GM06990 (cell line): Measurements from ENCODE around the gene FILIP1.
A peak's percentile ranks its signal among the peaks of the same experiment; 100 is the strongest.

Source experiments
- DNase-seq: peaks from one replicate; pipeline ENCODE4 v3.0.0-alpha.2; 2011; ENCODE audit not compliant: insufficient read length; ENCODE audit errors: extremely low read depth
- H3K27me3 ChIP-seq: replicated peaks from 2 replicates; pipeline ENCODE4 v1.6.0; 2011; ENCODE audit warnings: low read length; ENCODE audit not compliant: control insufficient read depth, insufficient read depth
- H3K36me3 ChIP-seq: 2 replicates; pipeline ENCODE4 v1.5.1; 2011; ENCODE audit warnings: low read length; ENCODE audit not compliant: control insufficient read depth, insufficient read depth
- H3K4me3 ChIP-seq: replicated peaks from 2 replicates; pipeline ENCODE4 v1.5.1; 2011; ENCODE audit warnings: low read depth, mild to moderate bottlenecking, control low read depth, low read length
- CTCF ChIP-seq: IDR thresholded peaks from 2 replicates; pipeline ENCODE4 v1.5.1; 2011; ENCODE audit warnings: low read length, control low read depth, mild to moderate bottlenecking, inconsistent platforms; ENCODE audit not compliant: insufficient read depth, poor library complexity, severe bottlenecking

The FILIP1 gene

GRCh38 chr6:75296811-75297779 lies 196.5 kb downstream of the FILIP1 start:
- Histone ChIP-seq H3K27me3 (no peaks in the 10 kb centered on the region), H3K4me3 (no peak overlapping the region), H3K36me3 (no peaks in the 10 kb centered on the region)
- peak; percentile 60 for TF ChIP-seq CTCF
- peak; percentile 49 for DNase-seq

DNA sequence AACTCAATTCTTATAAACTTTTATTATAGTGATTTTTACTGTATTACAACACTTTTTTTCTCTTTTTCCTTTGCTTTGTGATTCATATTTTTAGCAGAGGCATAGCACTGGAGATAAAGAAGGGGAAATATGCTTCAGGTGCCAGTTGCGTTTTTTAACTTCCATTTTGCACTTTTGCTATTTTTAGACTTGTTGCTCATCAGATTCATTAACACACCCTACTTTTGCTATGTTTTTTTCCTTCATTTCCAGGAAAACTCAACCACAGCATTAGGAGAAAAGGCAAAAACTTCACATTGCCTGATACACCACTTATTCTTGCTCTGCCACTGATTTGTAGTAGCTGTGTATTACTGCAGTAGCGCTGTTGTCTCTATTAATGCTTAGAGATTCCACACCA lies 201.0 kb downstream of the FILIP1 start:
- Histone ChIP-seq H3K36me3 (no peaks in the 10 kb centered on the region), H3K4me3 (no peak overlapping the region), H3K27me3 (no peaks in the 10 kb centered on the region)
- no peak for DNase-seq
- TF ChIP-seq CTCF: no peak

- Histone ChIP-seq H3K36me3 (no peaks in the 10 kb centered on the region), H3K4me3 (no peak overlapping the region), H3K27me3 (no peaks in the 10 kb centered on the region)
- TF ChIP-seq CTCF: no peak
- no peak for DNase-seq
These were observed 201.9 kb downstream of the FILIP1 start for GRCh38 chr6:75291744-75292143.

GRCh38 chr6:75291331-75291730 lies 202.3 kb downstream of the FILIP1 start:
- Histone ChIP-seq H3K4me3 (no peak overlapping the region), H3K27me3 (no peaks in the 10 kb centered on the region), H3K36me3 (no peaks in the 10 kb centered on the region)
- no peak for DNase-seq
- no peak for TF ChIP-seq CTCF

DNA sequence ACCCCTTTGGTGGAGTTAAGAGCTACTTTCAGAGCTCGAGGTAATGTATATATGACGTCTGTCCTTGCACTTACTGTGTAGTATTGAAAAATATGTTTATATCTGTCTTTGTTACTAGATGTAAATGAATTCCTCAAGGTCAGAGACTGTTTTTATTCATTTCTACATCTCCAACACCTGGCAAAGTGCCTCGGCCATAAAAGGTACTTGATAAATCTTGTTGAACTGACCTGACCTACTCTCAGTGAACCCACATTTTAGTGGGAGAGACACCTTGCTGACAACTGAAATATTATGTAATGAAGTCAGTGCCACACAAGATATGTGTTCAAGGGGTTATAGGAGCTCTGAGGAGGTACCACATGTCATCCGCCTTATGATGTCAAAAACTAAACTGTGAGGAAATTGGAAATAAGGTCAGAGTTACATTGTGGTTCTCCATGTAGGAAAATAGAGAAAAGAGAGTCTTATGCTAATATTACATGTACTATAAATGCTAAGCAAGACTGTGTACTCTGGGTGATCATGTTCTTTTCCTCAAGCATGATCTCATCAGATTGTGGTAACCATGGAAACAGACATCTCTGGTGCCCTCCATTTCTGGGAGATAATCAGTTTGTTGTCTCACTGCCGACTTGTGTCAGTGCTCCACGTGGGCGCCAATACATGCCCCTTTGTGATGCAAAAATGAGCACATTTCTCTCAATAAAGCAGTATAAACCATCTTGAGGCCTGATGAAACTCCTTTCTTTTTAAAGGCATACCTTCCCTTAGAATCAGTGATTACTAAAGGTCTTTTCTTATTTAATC lies 203.3 kb downstream of the FILIP1 start:
- H3K4me3 ChIP-seq: no peak overlapping the region
- no peak for TF ChIP-seq CTCF
- H3K27me3 ChIP-seq: no peaks in the 10 kb centered on the region
- H3K36me3 ChIP-seq: no peaks in the 10 kb centered on the region
- DNase-seq: no peak
